GM19025 (cell line): Measurements from ENCODE around the gene GOLGA1.
"Not testable (repeated sequence)": the region's sequence is repeated elsewhere in the genome, so short reads cannot be mapped to it uniquely, and the experiment has no call there.

Experiments used
- ATAC-seq: cut with Tn5 transposase; IDR thresholded peaks from one replicate; pipeline ENCODE4 v1.9.1; 2021; ENCODE audit warnings: mild to moderate bottlenecking, low read depth, moderate library complexity; ENCODE audit not compliant: unreplicated experiment

The GOLGA1 gene

GRCh38 chr9:124860582-124861341 lies 80.1 kb downstream of the GOLGA1 start:
- no peak for ATAC-seq

- ATAC-seq = no peak
These were observed 80.9 kb downstream of the GOLGA1 start for GRCh38 chr9:124859803-124860581.

GRCh38 chr9:124858330-124859046 lies 82.4 kb downstream of the GOLGA1 start:
- ATAC-seq = no peak

- no peak for ATAC-seq
These were observed 83.2 kb downstream of the GOLGA1 start for GRCh38 chr9:124857533-124858162.

- ATAC-seq = no peak
These were observed 84.7 kb downstream of the GOLGA1 start for GRCh38 chr9:124855944-124856765.

GRCh38 chr9:124855566-124855943 lies 85.3 kb downstream of the GOLGA1 start:
- no peak for ATAC-seq

- ATAC-seq = no peak
These were observed 86.1 kb downstream of the GOLGA1 start for GRCh38 chr9:124854822-124855221.

- ATAC-seq = no peak
These were observed 86.7 kb downstream of the GOLGA1 start for GRCh38 chr9:124854161-124854560.

GRCh38 chr9:124853605-124854143 lies 87.2 kb downstream of the GOLGA1 start:
- no peak for ATAC-seq

GRCh38 chr9:124852829-124853531 lies 87.9 kb downstream of the GOLGA1 start, which contains the start of gene WDR38:
TSS of gene WDR38 (plus strand) at chr9:124853460. CDS start at chr9:124853532, 72 bp downstream.
- peak; percentile 77 for ATAC-seq

- no peak for ATAC-seq
These were observed 88.6 kb downstream of the GOLGA1 start for GRCh38 chr9:124852121-124852828.

- no peak for ATAC-seq
These were observed 91.1 kb downstream of the GOLGA1 start for GRCh38 chr9:124849801-124850200.

- ATAC-seq = no peak
These were observed 93.9 kb downstream of the GOLGA1 start for GRCh38 chr9:124846969-124847368.

- ATAC-seq = not testable (repeated sequence)
These were observed 94.4 kb downstream of the GOLGA1 start for GRCh38 chr9:124846467-124846866.

GRCh38 chr9:124844291-124844690 lies 96.6 kb downstream of the GOLGA1 start:
- no peak for ATAC-seq

GRCh38 chr9:124843456-124844034 lies 97.3 kb downstream of the GOLGA1 start:
- no peak for ATAC-seq

- ATAC-seq = no peak
These were observed 99.6 kb downstream of the GOLGA1 start for GRCh38 chr9:124841075-124841821.
